Keratinocyte (primary cell): ENCODE measurements around the gene ENTREP1.

Experiments
- CTCF ChIP-seq, 3 experiments: IDR thresholded peaks in 1 of 3; conservative IDR thresholded peaks in 1 of 3; optimal IDR thresholded peaks in 1 of 3; 2 replicates in 2 of 3; 3 replicates in 1 of 3; pipeline versions ENCODE3 to v1.5.1; 2011; ENCODE audit warnings: low read length in 3 of 3, mild to moderate bottlenecking in 3 of 3, moderate library complexity in 2 of 3, control low read depth in 1 of 3, inconsistent platforms in 1 of 3; ENCODE audit not compliant: insufficient read depth in 2 of 3; ENCODE audit errors: extremely low read depth in 1 of 3
- EZH2 ChIP-seq: IDR thresholded peaks from one replicate; pipeline ENCODE4 v1.6.1; 2012; ENCODE audit warnings: inconsistent platforms, mild to moderate bottlenecking, low read length, moderate library complexity

GRCh38 chr9:69389437-69389995, 64.5 kb downstream of the ENTREP1 start:
- TF ChIP-seq CTCF (optimal IDR thresholded peaks at IDR 0.05 in 1 of 3, IDR thresholded peaks at IDR 0.05 in 1 of 3, conservative IDR thresholded peaks at IDR 0.05 in 1 of 3; ENCODE audit: extremely low read depth in 1 of 3, insufficient read depth in 2 of 3, low read length in 3 of 3) (no peak), EZH2 (no peak)
